ENCODE measurements around the gene POLR3E. TPM values are rescaled to one million over a fixed set of nuclear protein-coding genes. Genes with fewer than 3 reads are reported as not detected.
"Not testable (repeated sequence)": the region's sequence is repeated elsewhere in the genome, so short reads cannot be mapped to it uniquely, and the experiment has no call there.

The POLR3E gene
- total RNA-seq, 1 experiment from 2014 or later, result 103 TPM

DNA sequence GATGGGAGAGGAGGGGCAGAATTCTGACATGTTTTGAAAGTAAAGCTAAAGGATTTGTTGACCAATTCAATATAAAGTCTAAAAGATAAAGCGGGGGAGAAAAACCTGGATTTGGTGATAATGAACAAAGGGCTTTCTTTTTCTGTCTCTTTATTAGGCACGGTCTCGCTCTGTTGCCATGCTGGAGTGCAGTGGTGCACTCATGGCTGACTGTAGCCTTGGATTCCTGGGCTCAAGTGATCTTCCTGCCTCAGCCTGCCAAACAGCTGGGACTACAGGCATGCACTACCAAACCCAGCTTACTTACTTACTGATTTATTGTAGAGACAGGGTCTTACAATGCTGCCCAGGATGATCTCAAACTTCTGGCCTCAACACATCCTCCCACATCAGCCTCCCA, 69.7 kb downstream of the POLR3E start:
- TF ChIP-seq, protein P1, sequence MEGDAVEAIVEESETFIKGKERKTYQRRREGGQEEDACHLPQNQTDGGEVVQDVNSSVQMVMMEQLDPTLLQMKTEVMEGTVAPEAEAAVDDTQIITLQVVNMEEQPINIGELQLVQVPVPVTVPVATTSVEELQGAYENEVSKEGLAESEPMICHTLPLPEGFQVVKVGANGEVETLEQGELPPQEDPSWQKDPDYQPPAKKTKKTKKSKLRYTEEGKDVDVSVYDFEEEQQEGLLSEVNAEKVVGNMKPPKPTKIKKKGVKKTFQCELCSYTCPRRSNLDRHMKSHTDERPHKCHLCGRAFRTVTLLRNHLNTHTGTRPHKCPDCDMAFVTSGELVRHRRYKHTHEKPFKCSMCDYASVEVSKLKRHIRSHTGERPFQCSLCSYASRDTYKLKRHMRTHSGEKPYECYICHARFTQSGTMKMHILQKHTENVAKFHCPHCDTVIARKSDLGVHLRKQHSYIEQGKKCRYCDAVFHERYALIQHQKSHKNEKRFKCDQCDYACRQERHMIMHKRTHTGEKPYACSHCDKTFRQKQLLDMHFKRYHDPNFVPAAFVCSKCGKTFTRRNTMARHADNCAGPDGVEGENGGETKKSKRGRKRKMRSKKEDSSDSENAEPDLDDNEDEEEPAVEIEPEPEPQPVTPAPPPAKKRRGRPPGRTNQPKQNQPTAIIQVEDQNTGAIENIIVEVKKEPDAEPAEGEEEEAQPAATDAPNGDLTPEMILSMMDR (conservative IDR thresholded peaks at IDR 0.05), result no peak
- peaks cover 21 to 45% of the 10 kb centered on the region in 2 experiments for H3K4me1 Mint-ChIP-seq
- Histone ChIP-seq H3K79me1 (ENCODE audit: insufficient read depth, low read depth, low read length, poor library complexity, severe bottlenecking) (peaks cover 3% of the 10 kb centered on the region), H2BK12ac (ENCODE audit: insufficient read length, low read depth, low read length) (no peak overlapping the region), H2BK5ac (ENCODE audit: insufficient read length, low read length) (no peak overlapping the region), H2AK5ac (ENCODE audit: insufficient read length, low read length) (no peak overlapping the region), H4K91ac (ENCODE audit: insufficient read length, low read depth, low read length) (no peak overlapping the region), H3T11ph (ENCODE audit: low read length) (no peak overlapping the region), H3K9ac (ENCODE audit: extremely low read depth, insufficient read length, low read length) (no peak overlapping the region), H2BK120ac (ENCODE audit: low read depth, low read length, poor library complexity, severe bottlenecking) (no peak overlapping the region), H3K18ac (ENCODE audit: insufficient read length, low read depth, low read length) (no peak overlapping the region), H3K23ac (ENCODE audit: insufficient read length, low read depth, low read length) (no peak overlapping the region), H2AFZ (ENCODE audit: low read length) (no peak overlapping the region), H3K9me3 (ENCODE audit: control insufficient read depth, low read depth, low read length) (no peaks in the 10 kb centered on the region), H4K20me1 (ENCODE audit: control insufficient read depth, insufficient read depth, insufficient read length) (no peaks in the 10 kb centered on the region), H3K4me1 (ENCODE audit: insufficient read depth, low read length) (peaks cover 2% of the 10 kb centered on the region; the same call in 1 of the 2 replicates), H3K23me2 (ENCODE audit: insufficient read length, low read depth, low read length, poor library complexity, severe bottlenecking) (no peaks in the 10 kb centered on the region), H2BK15ac (ENCODE audit: low read depth, low read length) (no peak overlapping the region), H3K14ac (ENCODE audit: insufficient read depth, low read length) (no peak overlapping the region), H3K56ac (ENCODE audit: insufficient read length, low read depth, low read length) (no peak overlapping the region), H4K5ac (ENCODE audit: insufficient read length, low read depth, low read length) (no peak overlapping the region), H3K4ac (ENCODE audit: low read depth, low read length) (no peak overlapping the region), H3K79me2 (ENCODE audit: insufficient read depth, low read length) (peaks cover 12% of the 10 kb centered on the region; the same call in 1 of the 2 replicates), H4K8ac (replicated peaks; ENCODE audit: insufficient read length, low read depth, low read length) (no peak overlapping the region), H2BK20ac (ENCODE audit: low read depth, low read length, poor library complexity, severe bottlenecking) (no peak overlapping the region), H3K27me3 (ENCODE audit: insufficient read depth, low read length) (no peaks in the 10 kb centered on the region), H3K27ac (ENCODE audit: insufficient read length, low read depth, low read length) (no peak overlapping the region), H3K4me2 (ENCODE audit: insufficient read depth, insufficient read length, low read length) (no peak overlapping the region)
- H3K4me3 Mint-ChIP-seq, result no peak overlapping the region
- DNase-seq, result no peak
- no peaks in the 10 kb centered on the region for H3K27me3 Mint-ChIP-seq (ENCODE audit: low read depth)
- peak overlapping the region in 1 of 3 experiments; percentile 1; a peak in 1 of 7 replicates for H3K27ac Mint-ChIP-seq
- peaks cover 35 to 57% (median 52%) of the 10 kb centered on the region in 3 experiments for H3K36me3 Mint-ChIP-seq (ENCODE audit: insufficient read depth in 1 of 3, low read depth in 3 of 3)
- H3K9me3 Mint-ChIP-seq, result no peaks in the 10 kb centered on the region
- WGBS (ENCODE audit: extremely low coverage, insufficient read length, low lambda C conversion rate), result no CpG with 5 or more reads among the region's 3 CpGs

DNA sequence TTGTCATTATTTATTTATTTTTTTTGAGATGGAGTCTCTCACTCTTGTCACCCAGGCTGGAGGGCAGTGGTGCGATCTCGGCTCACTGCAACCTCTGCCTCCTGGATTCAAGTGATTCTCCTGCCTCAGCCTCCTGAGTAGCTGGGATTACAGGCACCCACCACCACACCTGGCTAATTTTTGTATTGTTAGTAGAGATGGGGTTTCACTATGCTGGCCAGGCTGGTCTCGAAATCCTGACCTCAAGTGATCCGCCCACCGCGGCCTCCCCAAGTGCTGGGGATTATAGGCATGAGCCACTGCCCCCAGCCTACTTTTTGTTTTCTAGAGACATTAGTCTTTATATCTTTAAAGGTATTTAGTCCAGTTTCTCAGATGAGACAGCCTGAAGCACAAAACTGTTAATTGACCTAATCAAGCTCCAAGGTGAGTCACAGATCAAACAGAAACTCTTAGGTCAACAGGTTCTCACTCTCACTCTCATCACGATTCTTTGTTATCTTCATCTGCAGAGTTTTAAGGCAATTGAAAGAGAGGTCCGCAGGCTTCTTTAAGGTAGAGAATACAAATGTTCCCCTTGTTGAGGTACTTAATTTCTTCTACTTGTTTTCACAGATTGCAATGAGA, 71.1 kb downstream of the POLR3E start:
- not testable (repeated sequence) for H2AK5ac ChIP-seq (ENCODE audit: insufficient read length, low read length); H4K8ac ChIP-seq (replicated peaks; ENCODE audit: insufficient read length, low read depth, low read length); H3K79me1 ChIP-seq (ENCODE audit: insufficient read depth, low read depth, low read length, poor library complexity, severe bottlenecking); H3K4me3 Mint-ChIP-seq; H3K18ac ChIP-seq (ENCODE audit: insufficient read length, low read depth, low read length); H3K4me1 ChIP-seq (ENCODE audit: insufficient read depth, low read length); H3K23ac ChIP-seq (ENCODE audit: insufficient read length, low read depth, low read length); H3K9me3 Mint-ChIP-seq; H3K14ac ChIP-seq (ENCODE audit: insufficient read depth, low read length); DNase-seq; H3K56ac ChIP-seq (ENCODE audit: insufficient read length, low read depth, low read length); H4K91ac ChIP-seq (ENCODE audit: insufficient read length, low read depth, low read length); H2BK20ac ChIP-seq (ENCODE audit: low read depth, low read length, poor library complexity, severe bottlenecking); H3K4me2 ChIP-seq (ENCODE audit: insufficient read depth, insufficient read length, low read length); H2BK15ac ChIP-seq (ENCODE audit: low read depth, low read length); H3K27me3 Mint-ChIP-seq (ENCODE audit: low read depth); H4K5ac ChIP-seq (ENCODE audit: insufficient read length, low read depth, low read length); H3K9me3 ChIP-seq (ENCODE audit: control insufficient read depth, low read depth, low read length); H3K27ac ChIP-seq (ENCODE audit: insufficient read length, low read depth, low read length); H3T11ph ChIP-seq (ENCODE audit: low read length); H3K23me2 ChIP-seq (ENCODE audit: insufficient read length, low read depth, low read length, poor library complexity, severe bottlenecking); H2BK5ac ChIP-seq (ENCODE audit: insufficient read length, low read length); H2BK12ac ChIP-seq (ENCODE audit: insufficient read length, low read depth, low read length); H3K4ac ChIP-seq (ENCODE audit: low read depth, low read length); H3K9ac ChIP-seq (ENCODE audit: extremely low read depth, insufficient read length, low read length); H4K20me1 ChIP-seq (ENCODE audit: control insufficient read depth, insufficient read depth, insufficient read length); H2AFZ ChIP-seq (ENCODE audit: low read length); H2BK120ac ChIP-seq (ENCODE audit: low read depth, low read length, poor library complexity, severe bottlenecking); H3K27me3 ChIP-seq (ENCODE audit: insufficient read depth, low read length)
- Mint-ChIP-seq H3K4me1 (peaks cover 28 to 58% of the 10 kb centered on the region in 2 experiments), H3K27ac (peak overlapping the region in 1 of 3 experiments; percentile 91; a peak in 1 of 7 replicates), H3K36me3 (ENCODE audit: insufficient read depth in 1 of 3, low read depth in 3 of 3) (peaks cover 24 to 50% (median 49%) of the 10 kb centered on the region in 3 experiments)
- H3K79me2 ChIP-seq (ENCODE audit: insufficient read depth, low read length), result peaks cover 14% of the 10 kb centered on the region; the same call in 1 of the 2 replicates
- no CpG with 5 or more reads among the region's 8 CpGs for WGBS (ENCODE audit: extremely low coverage, insufficient read length, low lambda C conversion rate)
